ENCODE measurements around the gene WDR74.
"Not testable (repeated sequence)": the region's sequence is repeated elsewhere in the genome, so short reads cannot be mapped to it uniquely, and the experiment has no call there.

Gene WDR74

DNA sequence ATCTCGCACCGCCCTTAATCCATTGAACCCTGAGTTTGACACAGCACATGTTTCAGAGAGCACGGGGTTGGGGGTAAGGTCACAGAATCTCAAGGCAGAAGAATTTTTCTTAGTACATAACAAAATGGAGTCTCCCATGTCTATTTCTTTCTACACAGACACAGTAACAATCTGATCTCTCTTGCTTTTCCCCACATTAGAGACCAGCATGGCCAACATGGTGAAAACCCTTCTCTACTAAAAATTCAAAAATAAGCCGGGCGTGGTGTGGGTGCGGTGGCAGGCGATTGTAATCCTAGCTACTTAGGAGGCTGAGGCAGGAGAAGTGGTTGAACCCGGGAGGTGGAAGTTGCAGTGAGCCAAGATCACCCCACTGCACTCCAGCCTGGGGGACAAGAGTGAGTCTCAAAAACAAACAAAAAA, 19.9 kb upstream of the WDR74 start:
- not testable (repeated sequence) for DNase-seq

GRCh38 chr11:62858201-62858600, 18.8 kb upstream of the WDR74 start:
- DNase-seq = no peak

DNA sequence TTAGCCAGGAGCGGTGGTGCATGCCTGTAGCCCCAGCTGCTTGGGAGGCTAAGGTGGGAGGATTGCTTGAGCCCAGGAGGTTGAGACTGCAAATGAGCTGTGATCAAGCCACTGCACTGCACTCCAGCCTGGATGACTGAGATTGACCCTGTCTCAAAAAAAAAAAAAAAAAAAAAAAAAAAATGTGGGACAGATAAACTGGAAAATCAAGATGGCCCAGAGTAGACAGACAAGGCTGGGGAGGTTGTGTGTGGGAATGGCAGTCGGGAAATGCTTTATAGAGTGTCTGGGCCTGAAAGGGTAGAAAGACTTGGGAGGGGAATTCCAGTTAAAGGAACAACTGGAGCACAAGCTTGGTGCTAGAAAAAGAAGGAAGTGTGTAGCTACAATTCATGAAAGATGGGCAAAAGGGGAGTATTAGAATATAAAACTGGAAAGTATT, 18.2 kb upstream of the WDR74 start:
- no peak for DNase-seq

GRCh38 chr11:62856333-62856895, 17.0 kb upstream of the WDR74 start:
- no peak for DNase-seq

GRCh38 chr11:62855571-62856332, 16.4 kb upstream of the WDR74 start:
- DNase-seq = peak; percentile 97

GRCh38 chr11:62854825-62855570, 15.6 kb upstream of the WDR74 start:
- no peak for DNase-seq

DNA sequence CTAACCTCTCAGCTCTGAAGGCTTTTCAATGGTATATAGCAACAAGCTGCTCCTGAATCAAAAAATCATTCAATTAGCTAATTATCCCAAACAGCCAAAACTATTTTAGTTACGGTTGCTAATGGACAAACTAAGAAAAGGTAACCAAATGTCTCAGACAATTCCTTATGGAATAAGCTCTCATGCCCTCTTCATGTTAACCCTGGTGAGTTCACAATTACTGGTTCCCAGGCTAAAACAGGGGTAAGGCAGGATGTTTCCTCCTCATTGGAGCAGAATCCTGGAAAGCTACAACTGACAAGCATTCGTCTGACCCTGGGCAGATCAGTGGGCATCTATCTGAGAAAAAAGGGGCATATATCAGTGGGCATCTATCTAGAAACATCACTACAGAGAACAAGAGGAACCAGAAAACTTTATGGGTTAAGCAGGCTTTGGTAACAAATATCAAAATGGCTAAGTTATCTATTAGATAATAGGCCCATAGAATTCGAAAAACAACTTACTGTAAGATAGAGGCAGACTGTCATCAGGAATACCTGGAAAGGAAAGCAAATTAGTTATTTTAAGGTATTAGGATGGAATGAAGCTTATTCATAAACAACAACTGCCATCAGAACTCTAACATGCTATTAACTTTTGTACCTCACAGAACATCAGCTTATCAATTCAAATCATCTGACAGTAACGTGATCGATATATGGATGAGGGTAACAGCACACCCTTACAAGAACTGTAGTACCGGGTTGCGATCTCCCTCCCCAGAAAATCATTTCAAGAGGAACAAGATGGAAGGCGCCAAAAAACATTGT, 14.8 kb upstream of the WDR74 start:
- no peak for DNase-seq

DNA sequence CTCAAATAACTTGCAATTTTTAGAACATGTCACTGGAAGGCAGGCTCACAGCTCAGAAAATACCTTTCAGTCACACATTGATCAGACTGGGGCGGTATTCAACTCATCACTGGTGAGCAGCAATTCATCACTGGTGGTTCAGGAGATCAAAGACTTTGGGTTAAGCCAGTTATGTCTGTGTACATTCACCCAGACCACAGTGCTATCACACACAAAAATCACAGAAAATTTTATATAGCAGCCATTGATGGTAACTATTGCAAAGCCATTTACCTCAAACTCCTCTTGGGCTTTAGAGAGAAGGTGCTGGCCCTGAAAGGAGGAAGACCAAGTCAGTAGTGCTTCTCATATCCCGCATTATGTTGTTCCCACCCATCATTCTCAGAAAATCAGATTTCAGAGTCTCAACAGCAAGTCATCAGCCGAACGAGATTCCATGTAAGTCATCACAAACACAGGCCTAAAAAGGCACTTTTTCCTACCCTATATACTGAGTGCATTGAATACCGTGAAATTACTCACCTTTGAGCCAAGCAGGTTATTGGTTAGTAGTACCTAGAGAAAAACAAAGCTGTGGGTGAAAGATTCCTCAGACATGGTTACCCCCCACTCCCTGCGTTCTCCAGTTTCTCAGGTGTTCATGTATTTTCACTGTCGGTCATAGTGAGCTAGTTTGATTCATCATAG, 14.0 kb upstream of the WDR74 start:
- no peak for DNase-seq

GRCh38 chr11:62852523-62853188, 13.3 kb upstream of the WDR74 start:
- DNase-seq = no peak

DNA sequence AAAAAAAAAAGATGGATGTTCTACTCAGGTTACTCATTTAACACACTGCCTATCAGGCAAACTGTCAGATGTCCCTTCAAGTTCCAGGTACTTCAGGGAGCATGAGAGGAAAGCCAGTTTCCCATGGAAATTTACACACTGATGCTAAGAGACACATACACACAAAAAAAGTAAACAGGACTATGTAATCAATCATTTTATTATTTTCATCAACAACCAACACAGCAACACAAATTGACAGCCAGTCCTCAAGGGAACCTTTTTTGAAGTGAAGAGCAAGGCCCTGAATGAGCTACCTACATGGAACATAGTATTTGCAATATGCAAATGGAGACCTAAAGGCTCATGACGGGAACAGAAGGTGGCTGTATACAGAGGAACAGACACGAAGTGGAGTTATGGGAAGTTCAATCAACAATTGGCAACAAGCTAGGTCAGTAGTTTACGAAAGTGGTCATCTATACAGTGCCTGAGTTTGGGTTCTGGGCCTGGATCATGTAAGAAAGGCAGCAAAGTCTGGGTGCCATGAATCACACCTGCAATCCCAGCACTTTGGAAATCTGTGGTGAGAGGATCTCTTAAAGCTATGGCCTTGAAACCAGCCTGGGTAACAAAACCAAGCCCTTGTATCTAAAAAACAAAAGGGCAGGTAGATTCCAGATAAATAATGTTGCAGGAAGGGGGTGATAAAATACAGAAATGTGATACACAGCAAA, 12.6 kb upstream of the WDR74 start:
- no peak for DNase-seq

DNA sequence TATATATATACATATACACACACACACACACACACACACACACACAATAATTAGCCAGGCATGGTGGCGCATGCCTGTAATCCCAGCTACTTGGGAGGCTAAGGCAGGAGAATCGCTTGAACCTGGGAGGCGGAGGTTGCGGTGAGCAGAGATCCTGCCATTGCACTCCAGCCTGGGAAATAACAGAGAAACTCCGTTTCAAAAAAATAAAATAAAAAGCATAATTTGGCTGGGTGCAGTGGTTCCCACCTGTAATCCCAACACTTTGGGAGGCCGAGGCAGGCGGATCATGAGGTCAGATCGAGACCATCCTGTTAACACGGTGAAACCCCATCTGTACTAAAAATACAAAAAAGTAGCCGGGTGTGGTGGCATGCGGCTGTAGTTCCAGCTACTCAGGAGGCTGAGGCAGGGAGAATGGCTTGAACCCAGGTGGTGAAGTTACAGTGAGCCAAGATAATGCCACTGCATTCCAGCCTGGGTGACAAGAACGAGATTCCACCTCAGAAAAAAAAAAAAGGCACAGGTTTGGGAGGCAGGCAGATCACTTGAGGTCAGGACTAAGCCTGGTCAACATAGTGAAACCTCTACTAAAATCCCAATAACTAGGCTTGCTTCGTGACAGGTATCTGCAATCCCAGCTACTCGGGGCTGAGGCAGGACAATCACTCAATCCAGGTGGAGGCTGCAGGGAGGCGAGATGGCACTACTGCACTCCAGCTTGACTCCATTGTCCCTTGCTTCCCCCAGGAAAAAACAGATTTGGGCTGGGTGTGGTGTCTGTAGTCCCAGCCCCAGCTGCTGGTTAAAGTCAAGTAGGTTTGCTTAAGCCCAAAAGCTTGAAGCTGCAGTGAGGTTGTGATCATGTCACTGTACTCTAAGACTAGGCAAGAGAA, 11.8 kb upstream of the WDR74 start:
- DNase-seq = no peak

- DNase-seq = no peak
These were observed 8.5 kb upstream of the WDR74 start for GRCh38 chr11:62847767-62848314.

GRCh38 chr11:62846177-62846576, 6.8 kb upstream of the WDR74 start:
- no peak for DNase-seq

GRCh38 chr11:62844154-62844553, 4.8 kb upstream of the WDR74 start:
- no peak for DNase-seq

- DNase-seq = no peak
These were observed 4.1 kb upstream of the WDR74 start for GRCh38 chr11:62843466-62843865.

GRCh38 chr11:62842891-62843290, 3.5 kb upstream of the WDR74 start:
- DNase-seq = not testable (repeated sequence)

GRCh38 chr11:62842171-62842741, 2.9 kb upstream of the WDR74 start:
- peak; percentile 61 for DNase-seq

- DNase-seq = peak; percentile 63
These were observed 2.2 kb upstream of the WDR74 start for GRCh38 chr11:62841361-62842170.

Data from stimulated activated CD4-positive, alpha-beta T cell treated with anti-CD3 and anti-CD28 coated beads, Interleukin-12 subunit alpha, Interleukin-12 subunit beta, amount 100 ng/mL, for 4 hours (primary cell).